Gastroesophageal sphincter (tissue), 3 donors: ENCODE results near the gene C5orf58.

ENCODE experiments used
- POLR2A ChIP-seq, 2 donors: fragments of 450-650 bp; IDR thresholded peaks; one replicate each; pipeline ENCODE4 v1.6.1; 2017; ENCODE audit warnings: antibody characterized with exemption in 2 of 2, mild to moderate bottlenecking in 2 of 2, moderate library complexity in 1 of 2
- TF ChIP-seq, protein P1 (sequence below), 4 experiments: fragments of 200-600 bp in 2 of 4; fragments of 450-650 bp in 2 of 4; sonication (generic) in 1 of 4; IDR thresholded peaks; one replicate each; pipeline ENCODE4 v1.5.1; 2017 to 2019; ENCODE audit warnings: antibody characterized with exemption in 4 of 4, mild to moderate bottlenecking in 2 of 4, moderate library complexity in 2 of 4

GRCh38 chr5:170202117-170202516, 30.7 kb upstream of the C5orf58 start:
- TF ChIP-seq, protein P1, sequence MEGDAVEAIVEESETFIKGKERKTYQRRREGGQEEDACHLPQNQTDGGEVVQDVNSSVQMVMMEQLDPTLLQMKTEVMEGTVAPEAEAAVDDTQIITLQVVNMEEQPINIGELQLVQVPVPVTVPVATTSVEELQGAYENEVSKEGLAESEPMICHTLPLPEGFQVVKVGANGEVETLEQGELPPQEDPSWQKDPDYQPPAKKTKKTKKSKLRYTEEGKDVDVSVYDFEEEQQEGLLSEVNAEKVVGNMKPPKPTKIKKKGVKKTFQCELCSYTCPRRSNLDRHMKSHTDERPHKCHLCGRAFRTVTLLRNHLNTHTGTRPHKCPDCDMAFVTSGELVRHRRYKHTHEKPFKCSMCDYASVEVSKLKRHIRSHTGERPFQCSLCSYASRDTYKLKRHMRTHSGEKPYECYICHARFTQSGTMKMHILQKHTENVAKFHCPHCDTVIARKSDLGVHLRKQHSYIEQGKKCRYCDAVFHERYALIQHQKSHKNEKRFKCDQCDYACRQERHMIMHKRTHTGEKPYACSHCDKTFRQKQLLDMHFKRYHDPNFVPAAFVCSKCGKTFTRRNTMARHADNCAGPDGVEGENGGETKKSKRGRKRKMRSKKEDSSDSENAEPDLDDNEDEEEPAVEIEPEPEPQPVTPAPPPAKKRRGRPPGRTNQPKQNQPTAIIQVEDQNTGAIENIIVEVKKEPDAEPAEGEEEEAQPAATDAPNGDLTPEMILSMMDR (IDR thresholded peaks at IDR 0.05): no peak
- TF ChIP-seq POLR2A (IDR thresholded peaks at IDR 0.05): no peak
